Activated CD4-positive, alpha-beta T cell treated with anti-CD3 and anti-CD28 coated beads, Interleukin-2, Interleukin-6, amounts not matched to agents 100 ng/mL and 50 ng/mL, durations not matched to agents 16 hours and 8 hours (primary cell): Measurements from ENCODE around the gene ATRAID.

Experiments
- DNase-seq: peaks from one replicate; pipeline ENCODE4 v3.0.0-alpha.2; 2020

ATRAID gene

DNA sequence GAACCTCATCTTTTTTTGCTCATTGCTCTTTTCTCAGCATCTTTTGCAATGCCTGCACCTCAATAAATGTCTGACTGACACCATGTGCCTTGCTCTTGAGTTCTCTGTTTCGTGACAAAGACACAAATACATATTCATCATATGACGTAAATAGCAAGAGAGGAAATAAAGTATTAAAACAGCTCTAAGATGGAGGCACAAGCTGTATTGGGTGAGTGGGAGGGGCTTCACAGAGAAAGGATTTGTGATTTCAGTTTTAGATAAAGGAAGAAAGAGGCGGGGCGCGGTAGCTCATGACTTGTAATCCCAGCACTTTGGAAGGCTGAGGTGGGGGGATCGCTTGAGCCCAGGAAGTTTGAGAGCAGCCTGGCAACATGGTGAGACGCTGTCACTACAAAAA lies 8.2 kb downstream of the ATRAID start:
- no peak for DNase-seq

GRCh38 chr2:27221166-27221565 lies 9.3 kb downstream of the ATRAID start:
- DNase-seq: no peak

- DNase-seq: no peak
Observed at GRCh38 chr2:27222407-27222806, 10.6 kb downstream of the ATRAID start.

GRCh38 chr2:27223416-27223815 lies 11.6 kb downstream of the ATRAID start:
- DNase-seq: no peak

DNA sequence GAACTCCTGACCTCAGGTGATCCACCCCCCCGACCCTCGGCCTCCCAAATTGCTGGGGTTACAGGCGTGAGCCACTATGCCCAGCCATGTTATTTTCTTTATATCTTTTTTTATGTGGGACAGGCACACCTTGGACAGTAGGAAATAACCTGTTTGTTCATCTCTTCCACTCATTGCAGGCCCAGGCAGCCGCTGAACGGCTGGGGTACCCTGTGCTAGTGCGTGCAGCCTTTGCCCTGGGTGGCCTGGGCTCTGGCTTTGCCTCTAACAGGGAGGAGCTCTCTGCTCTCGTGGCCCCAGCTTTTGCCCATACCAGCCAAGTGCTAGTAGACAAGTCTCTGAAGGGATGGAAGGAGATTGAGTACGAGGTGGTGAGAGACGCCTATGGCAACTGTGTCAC lies 13.7 kb downstream of the ATRAID start:
- no peak for DNase-seq

GRCh38 chr2:27227501-27227900 lies 15.7 kb downstream of the ATRAID start:
- DNase-seq: no peak

DNA sequence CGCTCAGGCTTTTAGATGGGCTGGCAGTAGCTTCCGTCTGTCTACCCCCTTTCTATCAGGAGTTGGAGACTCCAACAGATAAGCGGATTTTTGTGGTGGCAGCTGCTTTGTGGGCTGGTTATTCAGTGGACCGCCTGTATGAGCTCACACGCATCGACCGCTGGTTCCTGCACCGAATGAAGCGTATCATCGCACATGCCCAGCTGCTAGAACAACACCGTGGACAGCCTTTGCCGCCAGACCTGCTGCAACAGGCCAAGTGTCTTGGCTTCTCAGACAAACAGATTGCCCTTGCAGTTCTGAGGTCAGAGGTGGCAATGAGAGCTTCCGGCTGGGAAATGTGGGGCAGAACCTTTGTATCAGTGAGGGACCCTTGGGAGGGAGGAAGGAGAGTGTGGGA lies 20.1 kb downstream of the ATRAID start:
- no peak for DNase-seq

DNA sequence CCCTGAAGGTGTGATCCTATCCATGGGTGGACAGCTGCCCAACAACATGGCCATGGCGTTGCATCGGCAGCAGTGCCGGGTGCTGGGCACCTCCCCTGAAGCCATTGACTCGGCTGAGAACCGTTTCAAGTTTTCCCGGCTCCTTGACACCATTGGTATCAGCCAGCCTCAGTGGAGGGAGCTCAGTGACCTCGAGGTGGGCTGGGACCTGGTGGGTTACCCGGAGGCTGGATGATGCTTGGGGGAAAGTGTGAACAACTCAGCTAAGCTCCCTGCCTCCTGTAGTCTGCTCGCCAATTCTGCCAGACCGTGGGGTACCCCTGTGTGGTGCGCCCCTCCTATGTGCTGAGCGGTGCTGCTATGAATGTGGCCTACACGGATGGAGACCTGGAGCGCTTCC lies 21.5 kb downstream of the ATRAID start:
- DNase-seq: no peak

- DNase-seq: no peak
Observed at GRCh38 chr2:27236136-27236535, 24.3 kb downstream of the ATRAID start.

DNA sequence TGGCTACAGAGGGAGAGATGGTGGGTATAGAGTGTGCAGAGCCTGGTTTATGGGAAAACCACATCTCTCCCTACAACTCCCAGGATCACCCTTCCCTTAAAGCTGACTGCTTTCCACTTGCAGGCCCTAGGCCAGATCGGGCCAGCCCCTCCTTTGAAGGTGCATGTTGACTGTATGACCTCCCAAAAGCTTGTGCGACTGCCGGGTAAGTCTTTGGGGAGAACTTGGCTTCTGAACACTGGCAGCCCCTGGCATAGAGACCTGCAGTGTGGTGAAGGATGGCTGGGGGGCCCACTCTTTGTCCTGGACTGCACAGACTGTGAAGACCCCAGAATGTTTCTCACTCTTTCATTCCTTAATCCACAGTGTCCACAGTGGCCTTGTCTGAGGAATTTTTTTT lies 24.8 kb downstream of the ATRAID start:
- DNase-seq: no peak

DNA sequence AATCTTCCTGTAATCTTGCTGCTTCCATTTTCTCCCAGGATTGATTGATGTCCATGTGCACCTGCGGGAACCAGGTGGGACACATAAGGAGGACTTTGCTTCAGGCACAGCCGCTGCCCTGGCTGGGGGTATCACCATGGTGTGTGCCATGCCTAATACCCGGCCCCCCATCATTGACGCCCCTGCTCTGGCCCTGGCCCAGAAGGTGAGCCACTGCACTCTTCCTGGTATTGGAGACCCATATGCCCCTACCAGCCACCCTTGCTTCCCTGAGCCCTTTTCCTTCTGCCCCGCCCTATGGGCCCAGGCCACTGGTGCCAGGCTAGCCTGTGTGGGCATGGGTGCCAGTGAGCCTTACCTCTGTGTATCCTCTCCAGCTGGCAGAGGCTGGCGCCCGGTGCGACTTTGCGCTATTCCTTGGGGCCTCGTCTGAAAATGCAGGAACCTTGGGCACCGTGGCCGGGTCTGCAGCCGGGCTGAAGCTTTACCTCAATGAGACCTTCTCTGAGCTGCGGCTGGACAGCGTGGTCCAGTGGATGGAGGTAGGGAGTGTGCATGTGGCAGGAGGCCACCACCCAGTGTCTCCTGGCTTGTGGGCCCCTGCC lies 25.6 kb downstream of the ATRAID start:
- DNase-seq: no peak

DNA sequence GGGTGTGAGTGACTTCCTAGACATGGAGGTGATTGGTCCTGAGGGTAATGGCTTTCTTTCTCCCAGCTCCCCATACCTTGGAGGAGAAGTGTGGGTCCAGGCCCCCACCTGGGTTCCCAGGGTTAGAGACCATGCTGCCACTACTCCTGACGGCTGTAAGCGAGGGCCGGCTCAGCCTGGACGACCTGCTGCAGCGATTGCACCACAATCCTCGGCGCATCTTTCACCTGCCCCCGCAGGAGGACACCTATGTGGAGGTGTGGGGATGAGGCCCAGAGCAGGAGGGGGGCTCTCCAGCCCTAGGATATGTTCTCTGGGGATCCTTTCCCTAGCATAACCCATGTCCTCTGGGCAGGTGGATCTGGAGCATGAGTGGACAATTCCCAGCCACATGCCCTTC lies 27.1 kb downstream of the ATRAID start:
- no peak for DNase-seq

- no peak for DNase-seq
Observed at GRCh38 chr2:27240406-27240805, 28.6 kb downstream of the ATRAID start.

- DNase-seq: no peak
Observed at GRCh38 chr2:27241761-27242613, 30.1 kb downstream of the ATRAID start.

GRCh38 chr2:27242614-27242951 lies 30.7 kb downstream of the ATRAID start:
- DNase-seq: no peak

DNA sequence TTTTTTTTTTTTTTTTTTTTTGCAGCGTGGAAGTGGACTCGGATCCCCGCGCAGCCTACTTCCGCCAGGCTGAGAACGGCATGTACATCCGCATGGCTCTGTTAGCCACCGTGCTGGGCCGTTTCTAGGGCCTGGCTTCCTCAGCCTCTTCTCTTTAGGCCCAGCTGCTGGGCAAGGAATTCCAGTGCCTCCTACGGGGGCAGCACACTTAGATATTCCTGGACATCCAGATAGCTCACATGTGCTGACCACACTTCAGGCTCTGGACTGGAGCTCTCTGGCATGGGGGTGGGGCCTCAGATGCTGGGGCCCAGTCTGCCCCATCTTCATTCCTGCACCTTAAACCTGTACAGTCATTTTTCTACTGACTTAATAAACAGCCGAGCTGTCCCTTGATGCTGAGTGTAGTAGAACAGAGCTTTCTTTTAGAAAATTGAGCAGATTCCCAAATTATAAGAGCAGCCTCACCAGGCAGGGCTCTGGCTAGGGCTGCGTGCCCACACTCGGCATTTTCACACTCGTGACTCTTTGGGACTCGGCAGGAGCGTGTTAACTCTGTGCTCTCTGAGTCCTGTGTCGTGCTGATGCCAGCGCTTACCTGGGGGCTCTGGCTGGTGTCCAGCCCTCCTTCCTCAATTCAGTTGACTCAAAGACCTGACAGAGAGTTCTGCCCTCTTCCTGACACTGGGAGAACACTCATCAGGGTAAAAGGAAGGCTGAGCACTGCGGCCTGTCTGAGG lies 31.7 kb downstream of the ATRAID start:
- DNase-seq: no peak

- DNase-seq: no peak
Observed at GRCh38 chr2:27245116-27245515, 33.3 kb downstream of the ATRAID start.

DNA sequence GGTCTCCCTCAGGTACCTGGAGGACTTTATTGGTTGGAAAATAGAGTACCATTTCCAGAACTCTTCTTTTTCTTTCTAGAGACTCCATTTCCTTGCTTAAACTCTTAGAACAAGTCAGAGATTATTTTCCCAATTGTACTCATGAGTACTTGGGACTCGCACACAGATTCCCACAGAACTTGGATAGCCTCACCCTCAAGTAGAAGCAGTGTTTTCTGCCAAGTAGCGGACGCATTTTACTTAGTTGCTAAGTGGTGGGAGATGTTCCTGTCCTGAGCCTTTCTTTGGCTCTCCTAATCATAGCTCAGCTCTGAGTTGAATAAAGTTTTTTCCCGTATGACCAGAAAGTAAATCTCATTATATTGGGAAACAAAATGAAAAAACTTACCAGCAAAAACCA lies 33.8 kb downstream of the ATRAID start:
- DNase-seq: no peak

DNA sequence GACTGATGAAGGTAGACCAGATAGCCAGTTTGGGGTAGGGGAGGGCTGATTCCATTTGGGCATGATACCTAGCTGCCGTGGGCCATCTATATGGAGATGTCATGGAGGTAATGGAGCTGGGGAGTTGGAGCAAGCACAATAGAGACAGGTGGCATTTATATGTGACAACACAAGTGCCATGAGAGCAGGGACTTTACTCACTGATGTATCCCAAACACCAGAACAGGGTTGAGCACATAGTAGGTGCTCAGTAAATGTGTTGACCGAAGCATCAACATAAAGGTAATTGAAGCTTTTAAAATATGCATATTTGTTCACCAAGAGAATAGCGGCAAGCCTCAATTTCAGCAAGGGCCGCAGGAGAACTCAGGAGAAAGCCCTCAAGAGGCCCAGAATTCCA lies 36.1 kb downstream of the ATRAID start:
- no peak for DNase-seq

GRCh38 chr2:27249159-27249890 lies 37.5 kb downstream of the ATRAID start:
- no peak for DNase-seq

DNA sequence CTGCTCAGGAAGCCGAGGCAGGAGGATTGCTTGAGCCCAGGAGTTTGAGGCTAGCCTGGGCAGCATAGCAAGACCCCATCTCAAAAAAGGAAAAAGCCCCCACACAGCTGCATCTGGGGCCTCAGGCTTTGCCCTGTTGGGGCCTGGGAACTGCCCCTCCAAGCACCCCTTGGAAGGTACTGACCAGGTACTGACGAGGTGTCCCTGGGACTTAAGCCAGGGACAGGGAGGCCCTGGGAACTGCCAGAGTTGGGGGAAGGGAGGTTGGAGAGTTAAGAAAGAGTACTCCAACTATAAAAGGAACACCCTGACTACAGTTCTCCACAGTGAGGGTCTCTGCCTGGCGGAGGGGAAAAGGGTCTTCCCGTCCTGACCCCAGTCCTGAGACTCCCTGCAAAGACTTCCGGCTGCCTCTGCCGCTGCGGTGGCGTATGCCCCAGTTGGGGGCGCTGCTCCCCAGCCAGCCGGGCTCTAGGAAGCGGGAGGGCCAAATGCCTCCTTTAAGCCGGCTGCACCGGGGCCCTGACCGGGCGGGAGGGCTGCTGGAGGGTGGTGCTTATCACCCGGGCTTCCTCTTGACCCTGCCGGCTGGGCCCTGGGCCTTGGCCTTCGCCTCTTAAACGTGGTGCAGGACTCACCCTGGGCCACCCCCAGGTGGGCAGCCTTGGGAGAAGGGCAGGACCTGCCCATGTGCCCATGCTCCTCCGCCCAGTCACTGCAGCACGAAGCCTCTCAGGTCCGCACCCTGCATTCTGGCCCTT lies 38.2 kb downstream of the ATRAID start:
- DNase-seq: peak; percentile 68

DNA sequence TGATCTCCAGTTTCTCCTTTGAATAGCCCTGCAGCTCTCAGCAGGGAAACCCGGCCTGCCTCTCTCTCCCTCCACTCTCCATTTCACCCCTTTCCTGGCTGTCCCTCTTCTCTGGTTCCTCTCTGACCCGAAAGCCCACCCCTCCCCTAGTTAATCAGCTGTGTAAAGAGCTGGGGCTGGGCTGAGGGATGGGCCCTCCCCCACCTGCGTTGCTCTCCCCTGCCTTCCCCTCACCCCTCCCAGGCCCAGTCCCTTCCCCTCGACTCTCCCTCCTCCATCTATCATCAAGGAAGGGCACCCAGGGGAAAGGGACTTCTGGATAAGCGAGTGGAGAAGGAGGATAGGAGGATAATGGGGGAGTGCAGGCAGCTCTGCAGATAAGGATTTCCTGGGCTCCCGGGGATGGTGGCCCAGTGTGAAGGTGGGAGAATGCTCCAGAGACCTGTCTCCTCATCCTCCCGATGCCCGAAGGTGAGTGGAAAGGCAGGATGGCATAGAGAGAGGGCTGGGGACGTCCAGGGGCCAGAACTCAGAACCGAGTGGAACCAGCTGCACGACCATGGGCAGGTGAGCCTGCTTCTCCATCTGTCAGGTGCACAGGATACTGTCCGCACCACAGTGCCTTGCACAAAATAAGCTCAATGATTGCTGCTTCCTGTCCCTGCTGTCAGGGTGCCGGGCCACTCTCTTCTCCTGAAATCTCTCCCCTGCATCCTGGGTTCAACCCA lies 39.0 kb downstream of the ATRAID start:
- no peak for DNase-seq
